Activated naive CD8-positive, alpha-beta T cell treated with anti-CD3 and anti-CD28 coated beads for 36 hours (primary cell): ENCODE results near the gene USPL1. TPM values are rescaled to one million over a fixed set of nuclear protein-coding genes. Genes with fewer than 3 reads are reported as not detected.

ENCODE experiments used
- DNase-seq: peaks from one replicate; pipeline ENCODE4 v3.0.0; 2021
- H3K27ac Mint-ChIP-seq: one replicate; pipeline ENCODE4 v1.8.0; 2022; ENCODE audit warnings: mild to moderate bottlenecking, moderate library complexity, mixed read lengths
- H3K27me3 Mint-ChIP-seq: one replicate; pipeline ENCODE4 v1.8.0; 2022; ENCODE audit warnings: mild to moderate bottlenecking, mixed read lengths
- H3K36me3 Mint-ChIP-seq: one replicate; pipeline ENCODE4 v1.8.0; 2021; ENCODE audit warnings: mild to moderate bottlenecking, mixed read lengths
- H3K4me1 Mint-ChIP-seq: one replicate; pipeline ENCODE4 v1.8.0; 2021; ENCODE audit warnings: mixed read lengths
- H3K4me3 Mint-ChIP-seq: one replicate; pipeline ENCODE4 v1.8.0; 2022; ENCODE audit warnings: mild to moderate bottlenecking, moderate library complexity, mixed read lengths
- H3K9me3 Mint-ChIP-seq: one replicate; pipeline ENCODE4 v1.8.0; 2022; ENCODE audit warnings: mixed read lengths
- total RNA-seq, 2 experiments: library from RNA; stranded (reverse); gene quantifications; one replicate each; pipeline ENCODE4 v1.2.3, GENCODE V29; 2021

USPL1 gene
- total RNA-seq, 2 experiments from 2014 or later: 13.6 to 15.3 TPM

DNA sequence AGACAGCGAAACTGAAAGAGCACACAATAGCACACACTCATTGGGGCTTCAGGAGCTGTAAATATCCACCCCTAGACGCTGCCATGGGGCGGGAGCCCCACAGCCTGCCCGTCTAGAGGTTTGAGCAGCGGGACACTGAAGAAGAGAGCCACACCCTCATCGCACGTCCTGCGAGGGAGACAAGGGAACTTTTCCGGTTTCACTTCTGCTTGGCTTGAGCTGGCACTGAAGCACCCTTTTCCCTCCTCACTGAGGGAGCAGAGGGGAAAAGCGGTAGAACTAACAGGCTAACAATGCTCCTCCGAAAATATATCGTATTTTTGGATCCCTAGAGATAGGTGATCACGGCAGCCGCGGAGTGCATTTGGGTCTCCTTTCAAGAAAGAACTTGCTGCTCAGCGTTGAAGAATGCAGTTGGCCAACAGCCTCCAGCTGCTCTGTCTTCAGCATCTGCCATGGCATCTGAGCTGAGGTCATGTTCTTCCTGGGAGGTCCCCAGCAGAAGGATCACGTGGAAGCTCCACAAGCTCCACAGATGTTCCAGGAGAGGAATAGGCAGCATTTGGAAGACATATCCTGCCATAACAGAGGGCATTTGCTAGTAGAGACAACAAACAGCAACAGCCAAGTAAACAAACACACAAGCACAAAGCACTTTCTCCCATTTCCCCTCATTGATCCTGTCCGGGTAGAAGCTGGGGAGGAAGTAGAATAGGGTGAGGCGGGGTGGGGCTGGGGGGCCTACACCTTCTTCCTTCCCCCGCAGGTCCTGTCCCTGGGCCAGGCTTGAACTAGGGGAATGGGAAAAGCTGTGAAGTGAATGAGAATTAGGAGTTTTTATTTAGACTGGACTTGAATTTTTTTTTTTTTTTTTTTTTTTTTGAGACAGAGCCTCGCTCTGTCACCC is 72.8 kb downstream of the USPL1 start:
- DNase-seq: peak; percentile 12
- H3K36me3 Mint-ChIP-seq: no peaks in the 10 kb centered on the region
- H3K27me3 Mint-ChIP-seq: peaks cover 19% of the 10 kb centered on the region
- peak overlapping the region; percentile 12 for H3K27ac Mint-ChIP-seq
- peaks cover 6% of the 10 kb centered on the region for H3K4me1 Mint-ChIP-seq
- peaks cover 3% of the 10 kb centered on the region for H3K9me3 Mint-ChIP-seq
- peak overlapping the region; percentile 54 for H3K4me3 Mint-ChIP-seq

DNA sequence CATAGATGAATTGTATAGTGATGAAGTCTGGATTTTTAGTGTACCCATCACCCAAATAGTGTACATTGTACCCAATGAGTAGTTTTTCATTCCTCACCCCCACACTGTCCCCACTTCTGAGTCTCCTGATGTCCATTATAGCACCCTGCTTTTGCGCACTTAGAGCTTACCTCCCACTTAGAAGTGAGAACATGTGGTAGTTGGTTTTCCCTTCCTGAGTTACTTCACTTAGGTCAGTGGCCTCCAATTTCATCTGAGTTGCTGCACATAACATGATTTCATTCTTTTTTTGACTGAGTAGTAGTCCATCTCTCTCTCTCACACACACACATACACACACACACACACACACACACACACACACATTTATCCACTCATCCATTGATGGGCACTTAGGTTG is 74.4 kb downstream of the USPL1 start:
- H3K27ac Mint-ChIP-seq: no peak overlapping the region
- H3K36me3 Mint-ChIP-seq: no peaks in the 10 kb centered on the region
- H3K4me1 Mint-ChIP-seq: peaks cover 17% of the 10 kb centered on the region
- peaks cover 27% of the 10 kb centered on the region for H3K27me3 Mint-ChIP-seq
- no peak overlapping the region for H3K4me3 Mint-ChIP-seq
- DNase-seq: no peak
- peaks cover 3% of the 10 kb centered on the region for H3K9me3 Mint-ChIP-seq

DNA sequence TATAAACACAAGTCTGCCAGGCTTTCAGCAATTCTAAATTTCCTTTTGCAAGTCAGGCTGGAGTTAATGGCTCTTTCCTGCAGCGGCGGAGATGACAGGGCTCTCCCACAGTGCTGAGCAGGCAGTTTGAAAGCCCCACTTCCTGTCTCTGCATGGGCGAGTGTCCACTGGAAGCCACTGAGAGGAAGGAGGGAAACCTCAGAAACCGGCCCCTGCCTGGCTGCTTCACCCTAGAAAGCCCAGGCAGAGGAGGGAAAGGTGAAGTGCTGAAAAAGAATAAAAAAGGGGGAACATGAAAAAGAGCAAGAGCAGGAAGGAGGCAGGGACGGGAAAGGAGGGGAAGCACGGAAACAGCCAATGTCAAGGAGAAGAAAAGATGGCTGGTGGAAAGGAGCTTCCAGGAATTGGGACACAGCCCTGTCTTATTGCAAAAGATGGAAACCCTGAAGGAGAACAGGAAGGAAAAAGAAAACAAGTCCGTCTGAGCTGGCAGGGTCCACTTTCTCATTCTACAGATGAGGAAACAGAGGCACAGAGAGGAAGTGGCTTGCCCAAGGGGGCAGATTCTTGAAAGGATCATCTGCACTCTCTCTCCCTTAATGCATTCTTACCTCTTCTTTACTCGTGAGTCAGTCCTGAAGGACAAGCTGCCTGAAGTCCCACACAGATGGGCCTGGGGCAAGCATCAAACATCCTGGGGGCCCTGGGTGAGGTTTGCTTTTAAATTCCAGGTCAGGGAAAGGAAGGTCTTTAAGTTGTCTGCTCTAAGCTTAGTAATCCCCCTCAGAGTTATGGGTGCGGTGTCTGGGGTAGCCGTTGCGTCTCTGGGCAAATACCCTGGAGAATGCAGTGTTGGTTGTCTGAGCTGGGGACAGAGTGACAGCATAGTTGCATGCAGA is 78.8 kb downstream of the USPL1 start:
- peak overlapping the region; percentile 48 for H3K4me3 Mint-ChIP-seq
- peaks cover 33% of the 10 kb centered on the region for H3K27me3 Mint-ChIP-seq
- H3K36me3 Mint-ChIP-seq: no peaks in the 10 kb centered on the region
- peaks cover 16% of the 10 kb centered on the region for H3K4me1 Mint-ChIP-seq
- H3K27ac Mint-ChIP-seq: peak overlapping the region; percentile 72
- no peaks in the 10 kb centered on the region for H3K9me3 Mint-ChIP-seq
- DNase-seq: no peak

DNA sequence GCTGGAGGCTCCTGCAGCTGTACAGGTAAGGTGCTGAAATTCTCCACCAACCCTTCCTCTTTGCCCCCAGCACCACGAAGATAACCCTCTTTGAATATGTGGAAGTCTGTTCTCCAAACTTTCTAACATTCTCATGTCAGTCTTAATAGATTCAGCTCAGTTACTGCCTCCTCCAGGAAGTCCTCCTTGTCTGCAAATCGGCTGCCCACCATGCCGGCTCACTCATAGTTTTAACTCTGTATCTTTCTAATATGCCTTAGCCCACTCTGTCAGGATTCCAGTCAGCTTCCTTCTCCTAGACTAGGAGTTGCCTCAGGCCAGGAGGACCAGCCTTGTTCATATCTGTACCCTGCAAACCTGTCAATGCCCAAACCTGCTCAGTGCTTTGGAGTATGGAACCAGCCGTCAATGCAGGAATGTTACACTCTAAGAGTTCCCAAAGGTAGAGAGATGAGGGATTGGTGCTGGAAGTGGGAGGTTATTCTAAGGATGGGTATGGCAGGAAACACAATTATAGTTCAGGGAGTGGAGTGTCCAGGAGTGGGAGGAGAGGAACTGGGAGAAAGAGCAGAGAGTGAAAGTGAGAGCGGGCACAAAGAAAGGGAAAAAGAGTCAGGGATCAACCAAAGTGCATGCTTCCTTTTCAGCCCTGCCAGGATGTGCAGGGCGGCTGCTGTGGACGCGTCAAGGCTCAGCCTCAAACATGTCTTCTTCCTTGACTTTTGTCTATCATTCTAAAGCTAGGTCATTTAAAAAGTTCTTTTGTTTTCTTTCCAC is 79.6 kb downstream of the USPL1 start:
- H3K27me3 Mint-ChIP-seq: peaks cover 33% of the 10 kb centered on the region
- H3K4me1 Mint-ChIP-seq: peaks cover 16% of the 10 kb centered on the region
- no peak overlapping the region for H3K4me3 Mint-ChIP-seq
- H3K27ac Mint-ChIP-seq: no peak overlapping the region
- DNase-seq: no peak
- H3K36me3 Mint-ChIP-seq: no peaks in the 10 kb centered on the region
- no peaks in the 10 kb centered on the region for H3K9me3 Mint-ChIP-seq

DNA sequence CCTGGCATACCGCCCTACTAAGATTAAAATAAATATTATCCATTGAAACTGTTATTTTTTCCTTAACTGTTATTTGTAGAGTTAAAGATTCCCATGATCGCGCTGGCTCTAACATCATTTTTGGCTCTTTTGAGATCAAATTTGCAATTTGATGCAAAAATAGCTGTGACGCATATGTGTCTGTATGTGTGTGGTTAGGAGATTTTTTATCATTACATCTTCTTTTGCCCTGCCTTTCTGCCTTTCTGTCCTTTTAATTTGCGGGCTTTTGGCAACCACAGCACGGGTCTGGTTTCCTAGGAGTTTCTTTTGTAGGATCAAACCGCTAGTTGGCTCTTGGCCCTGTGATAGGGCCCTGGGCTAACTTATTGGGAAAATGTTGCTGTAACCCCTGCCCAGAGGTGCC is 80.3 kb downstream of the USPL1 start:
- no peaks in the 10 kb centered on the region for H3K9me3 Mint-ChIP-seq
- DNase-seq: no peak
- H3K27ac Mint-ChIP-seq: no peak overlapping the region
- peaks cover 29% of the 10 kb centered on the region for H3K27me3 Mint-ChIP-seq
- no peak overlapping the region for H3K4me3 Mint-ChIP-seq
- H3K36me3 Mint-ChIP-seq: no peaks in the 10 kb centered on the region
- H3K4me1 Mint-ChIP-seq: peaks cover 16% of the 10 kb centered on the region

DNA sequence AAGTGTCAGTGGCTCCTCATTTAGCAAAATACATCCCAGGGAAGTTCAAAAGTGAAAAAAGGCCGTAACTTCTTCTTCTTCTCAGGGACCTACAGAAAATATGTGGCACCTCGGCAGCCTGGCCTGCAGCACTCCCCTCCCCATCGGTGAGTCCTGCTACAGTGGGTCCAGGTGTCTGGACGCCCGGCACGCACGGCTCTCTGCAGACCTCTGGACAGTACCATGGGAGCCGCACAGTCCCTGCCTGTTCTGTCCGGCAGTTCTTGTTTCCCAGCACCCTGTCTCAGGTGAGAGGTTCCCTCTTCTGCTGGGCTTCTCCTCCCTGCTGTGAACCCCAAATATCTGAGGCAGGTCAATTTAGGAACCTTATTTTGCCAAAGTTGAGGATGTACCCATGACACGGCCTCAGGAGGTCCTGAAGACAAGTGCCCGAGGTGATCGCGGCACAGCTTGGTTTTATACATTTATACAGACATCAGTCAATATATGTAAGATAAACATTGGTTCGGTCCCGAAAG is 80.8 kb downstream of the USPL1 start:
- H3K27ac Mint-ChIP-seq: no peak overlapping the region
- no peaks in the 10 kb centered on the region for H3K9me3 Mint-ChIP-seq
- no peak overlapping the region for H3K4me3 Mint-ChIP-seq
- peaks cover 23% of the 10 kb centered on the region for H3K27me3 Mint-ChIP-seq
- H3K4me1 Mint-ChIP-seq: peaks cover 16% of the 10 kb centered on the region
- H3K36me3 Mint-ChIP-seq: no peaks in the 10 kb centered on the region
- no peak for DNase-seq

DNA sequence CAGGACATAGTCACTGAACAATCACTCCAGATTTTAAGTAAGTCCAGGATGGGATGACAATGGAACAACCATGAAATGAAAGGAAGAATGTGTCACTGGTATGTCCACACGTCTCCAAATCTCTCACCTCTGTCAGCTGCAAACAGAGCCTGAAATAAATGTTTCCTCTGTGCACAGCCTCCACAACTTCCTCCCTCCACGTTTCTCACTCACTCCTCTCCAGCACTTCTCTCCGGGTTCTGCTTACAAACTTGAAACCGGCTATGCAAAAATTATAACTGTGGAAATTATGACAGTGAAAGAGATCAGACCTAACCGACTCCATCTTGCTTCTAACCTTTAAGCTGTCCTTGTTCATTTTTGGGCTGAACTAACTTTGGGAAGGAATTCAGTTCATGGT is 82.6 kb downstream of the USPL1 start:
- H3K9me3 Mint-ChIP-seq: no peaks in the 10 kb centered on the region
- H3K4me3 Mint-ChIP-seq: no peak overlapping the region
- peaks cover 16% of the 10 kb centered on the region for H3K4me1 Mint-ChIP-seq
- no peaks in the 10 kb centered on the region for H3K36me3 Mint-ChIP-seq
- H3K27me3 Mint-ChIP-seq: peaks cover 15% of the 10 kb centered on the region
- H3K27ac Mint-ChIP-seq: no peak overlapping the region
- no peak for DNase-seq

DNA sequence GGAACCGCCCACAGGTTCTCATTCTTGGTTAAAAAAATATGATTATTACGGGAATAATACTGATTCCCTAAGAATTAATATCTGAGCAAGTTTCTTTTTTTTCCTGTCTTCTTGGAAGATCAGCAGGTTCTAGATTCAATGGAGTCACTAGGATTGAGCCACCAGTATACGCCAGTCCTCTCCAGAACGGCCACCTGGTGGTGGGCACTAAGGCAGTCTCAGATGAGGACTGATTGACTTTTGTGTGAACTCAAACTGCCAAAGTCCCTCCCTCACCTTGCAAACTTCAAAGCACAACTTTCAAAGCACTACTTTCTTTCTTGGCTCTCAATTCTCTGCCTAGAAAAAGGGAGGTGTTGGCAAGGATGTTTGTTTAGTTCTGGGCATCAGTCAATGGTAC is 84.3 kb downstream of the USPL1 start:
- peaks cover 6% of the 10 kb centered on the region for H3K27me3 Mint-ChIP-seq
- peaks cover 4% of the 10 kb centered on the region for H3K4me1 Mint-ChIP-seq
- H3K9me3 Mint-ChIP-seq: no peaks in the 10 kb centered on the region
- no peaks in the 10 kb centered on the region for H3K36me3 Mint-ChIP-seq
- no peak overlapping the region for H3K4me3 Mint-ChIP-seq
- no peak for DNase-seq
- H3K27ac Mint-ChIP-seq: no peak overlapping the region

DNA sequence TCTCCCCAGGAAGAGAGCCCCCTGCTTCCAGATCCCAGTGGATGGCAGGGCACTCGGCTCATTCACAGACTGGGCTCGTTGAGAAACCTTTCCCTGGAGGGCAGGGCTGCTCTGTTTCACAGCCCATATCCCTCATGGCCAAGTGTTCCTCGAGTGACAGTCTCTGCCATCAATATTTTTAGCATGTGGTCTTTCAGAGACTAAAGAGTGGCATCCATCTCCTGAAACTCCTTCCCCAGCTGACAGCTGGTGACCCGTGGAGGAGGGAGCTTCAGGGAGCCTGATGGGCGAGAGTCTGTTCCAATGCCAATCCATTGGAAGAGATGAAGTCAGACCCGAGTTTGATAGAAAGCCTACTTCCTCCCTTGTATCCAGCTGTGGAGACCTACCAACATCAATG is 86.9 kb downstream of the USPL1 start:
- Mint-ChIP-seq H3K4me3 (no peak overlapping the region), H3K36me3 (no peaks in the 10 kb centered on the region), H3K27ac (no peak overlapping the region), H3K27me3 (no peaks in the 10 kb centered on the region), H3K4me1 (peaks cover 4% of the 10 kb centered on the region), H3K9me3 (no peaks in the 10 kb centered on the region)
- DNase-seq: no peak

DNA sequence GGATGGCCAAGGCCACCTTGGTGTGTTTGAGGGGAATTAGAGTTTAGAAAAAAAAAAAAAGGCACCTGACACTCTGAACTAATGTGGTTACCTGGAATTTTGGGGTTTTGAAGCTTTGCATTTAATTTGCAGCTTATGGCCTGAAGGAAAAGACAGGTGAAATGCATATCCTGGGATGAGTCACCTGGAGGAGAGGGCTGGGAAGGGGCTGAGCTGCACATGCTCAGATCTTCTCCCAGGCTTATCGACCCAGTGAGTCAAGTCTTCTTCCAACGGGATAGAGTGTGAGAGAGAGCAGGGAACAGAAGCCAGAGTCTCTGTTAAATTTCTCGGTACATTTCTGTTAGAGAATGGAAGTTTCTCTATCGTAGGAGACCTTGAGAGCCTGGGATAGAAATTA is 88.0 kb downstream of the USPL1 start:
- Mint-ChIP-seq H3K4me3 (no peak overlapping the region), H3K4me1 (no peaks in the 10 kb centered on the region), H3K27ac (no peak overlapping the region), H3K36me3 (no peaks in the 10 kb centered on the region), H3K9me3 (no peaks in the 10 kb centered on the region), H3K27me3 (no peaks in the 10 kb centered on the region)
- no peak for DNase-seq

DNA sequence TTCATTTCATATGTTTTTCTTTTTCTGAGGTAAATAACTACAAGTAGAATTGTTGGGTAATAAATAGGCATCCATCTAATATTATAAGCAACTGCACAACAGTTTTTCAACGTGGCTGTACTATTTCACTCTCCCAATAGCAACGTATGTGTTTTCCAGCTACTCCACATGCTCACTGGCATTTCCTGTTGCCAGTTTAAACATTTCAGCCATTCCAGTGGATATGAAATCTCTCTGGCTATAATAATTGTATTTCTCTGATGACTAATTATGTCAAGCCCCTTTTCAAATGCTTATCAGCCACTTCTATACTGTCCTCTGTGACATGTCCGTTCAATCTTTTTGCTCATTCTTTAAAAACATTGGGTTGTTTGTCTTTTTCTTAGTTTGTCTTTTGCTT is 90.8 kb downstream of the USPL1 start:
- H3K4me3 Mint-ChIP-seq: no peak overlapping the region

More for the DNA sequence above, 90.8 kb downstream of the USPL1 start:
- H3K27me3 Mint-ChIP-seq: no peaks in the 10 kb centered on the region
- H3K36me3 Mint-ChIP-seq: no peaks in the 10 kb centered on the region
- H3K4me1 Mint-ChIP-seq: peaks cover 7% of the 10 kb centered on the region
- no peak overlapping the region for H3K27ac Mint-ChIP-seq
- no peak for DNase-seq
- no peaks in the 10 kb centered on the region for H3K9me3 Mint-ChIP-seq

Other genes starting within 250 kb of the USPL1 start
- gene UBE2L5, start 195.4 kb upstream of the USPL1 start, total RNA-seq: not detected
- gene HMGB1, start 152.0 kb upstream of the USPL1 start, total RNA-seq: 100 to 1,000 TPM; 804 to 850 TPM
- gene ALOX5AP, start 117.6 kb downstream of the USPL1 start, total RNA-seq: 10 to 100 TPM; 16.4 to 17.4 TPM